Stomach smooth muscle (tissue), 2 donors: ENCODE data around the gene ZNF700.

ENCODE experiments used
- H3K27ac ChIP-seq: one replicate; pipeline ENCODE4 v1.7.0; 2013; ENCODE audit warnings: mild to moderate bottlenecking, low read length, inconsistent platforms
- H3K27me3 ChIP-seq, 2 donors: one replicate each; pipeline ENCODE4 v1.7.0; 2013; ENCODE audit warnings: low read length in 2 of 2; ENCODE audit not compliant: insufficient read depth in 2 of 2, control insufficient read depth in 1 of 2
- H3K36me3 ChIP-seq, 2 donors: one replicate each; pipeline ENCODE4 v1.7.0; 2013; ENCODE audit warnings: low read length in 2 of 2; ENCODE audit not compliant: control insufficient read depth in 2 of 2, insufficient read depth in 2 of 2
- H3K4me1 ChIP-seq: one replicate; pipeline ENCODE4 v1.7.0; 2013; ENCODE audit warnings: low read length; ENCODE audit not compliant: control insufficient read depth, insufficient read depth
- H3K4me3 ChIP-seq, 2 donors: one replicate each; pipeline ENCODE4 v1.7.0; 2013; ENCODE audit warnings: low read length in 2 of 2
- H3K9ac ChIP-seq, 2 donors: one replicate each; pipeline ENCODE4 v1.7.0; 2013; ENCODE audit warnings: low read length in 2 of 2, mild to moderate bottlenecking in 1 of 2
- H3K9me3 ChIP-seq, 2 donors: one replicate each; pipeline ENCODE4 v1.7.0; 2013; ENCODE audit warnings: low read length in 2 of 2; ENCODE audit not compliant: control insufficient read depth in 2 of 2
- donor health status: healthy.
- donor health status: Pancreatic carcinoma.

Gene ZNF700

DNA sequence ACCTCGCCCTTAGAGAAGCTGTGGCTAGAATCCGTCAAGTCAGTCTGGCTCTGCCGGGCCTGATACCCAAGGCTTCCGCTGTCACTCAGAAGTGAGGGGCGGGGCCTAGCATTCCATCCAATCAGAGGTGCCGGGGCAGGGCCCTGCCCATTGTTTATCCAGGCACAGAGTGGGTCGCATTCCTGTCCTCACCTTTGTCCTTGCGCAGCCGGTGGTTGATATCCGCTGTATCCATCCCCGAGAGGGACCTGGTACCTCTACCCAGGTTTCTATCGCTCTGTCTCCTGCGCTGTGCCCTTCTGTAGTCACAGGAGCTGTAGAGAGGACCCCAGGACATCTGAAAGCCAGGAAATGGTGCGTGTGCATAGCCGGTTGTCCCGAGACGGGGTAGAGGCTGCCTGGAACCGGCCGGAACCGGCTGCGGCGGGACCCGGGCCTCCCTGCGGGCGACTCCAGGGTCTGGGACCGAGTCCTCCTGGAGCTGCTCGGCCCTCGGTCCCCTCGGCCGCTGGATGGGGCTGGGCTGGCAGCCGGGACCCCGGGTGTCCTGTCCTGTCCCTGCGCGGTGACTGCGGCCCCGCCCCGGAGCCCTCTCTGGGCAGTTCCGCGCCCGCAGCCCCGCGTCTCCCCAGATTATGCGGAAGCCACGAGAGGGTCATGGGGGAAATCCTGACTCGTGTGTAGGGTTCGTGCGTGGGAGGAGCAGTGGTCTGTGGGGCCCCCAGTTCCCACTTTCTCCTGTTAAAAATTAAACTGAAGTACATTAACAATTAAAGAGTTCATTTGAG, 40.1 kb downstream of the ZNF700 start, which contains the start of gene ZNF763:
ZNF763 (plus strand) TSS at position 183 of the 788 bp plus-strand sequence; CDS start at position 352, 169 bp downstream.
- no peaks in the 10 kb centered on the region for H3K27me3 ChIP-seq
- no peaks in the 10 kb centered on the region for H3K36me3 ChIP-seq
- H3K9me3 ChIP-seq, result no peaks in the 10 kb centered on the region
- peak within 1 kb of the TSS; percentile 96 for H3K27ac ChIP-seq
- peaks cover 23% of the 10 kb centered on the region for H3K4me1 ChIP-seq
- H3K9ac ChIP-seq, result peak within 1 kb of the TSS; percentile 83 to 95
- peak within 1 kb of the TSS; percentile 99 for H3K4me3 ChIP-seq

DNA sequence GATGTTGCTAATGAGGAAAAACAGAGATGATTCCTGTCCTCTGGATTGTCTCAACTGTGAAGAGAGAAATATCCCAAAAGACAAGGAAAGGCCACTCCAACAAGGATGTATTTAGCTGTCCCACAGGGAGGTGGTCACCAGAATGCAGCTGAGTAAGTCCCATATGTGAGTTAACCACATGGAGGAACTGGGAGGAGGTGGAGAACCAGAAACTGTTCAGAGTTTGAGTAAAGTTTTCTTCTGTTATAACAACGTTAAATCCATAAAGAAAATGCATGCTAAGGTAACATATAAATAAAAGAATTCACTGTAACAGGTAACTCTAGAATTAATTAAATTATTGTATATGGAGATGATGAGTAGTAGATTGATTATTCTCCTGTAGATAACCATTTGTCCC, 45.3 kb downstream of the ZNF700 start:
- Histone ChIP-seq H3K4me3 (no peak overlapping the region), H3K4me1 (peaks cover 12% of the 10 kb centered on the region), H3K27me3 (no peaks in the 10 kb centered on the region), H3K36me3 (no peaks in the 10 kb centered on the region), H3K9ac (no peak overlapping the region), H3K9me3 (no peaks in the 10 kb centered on the region), H3K27ac (no peak overlapping the region)

DNA sequence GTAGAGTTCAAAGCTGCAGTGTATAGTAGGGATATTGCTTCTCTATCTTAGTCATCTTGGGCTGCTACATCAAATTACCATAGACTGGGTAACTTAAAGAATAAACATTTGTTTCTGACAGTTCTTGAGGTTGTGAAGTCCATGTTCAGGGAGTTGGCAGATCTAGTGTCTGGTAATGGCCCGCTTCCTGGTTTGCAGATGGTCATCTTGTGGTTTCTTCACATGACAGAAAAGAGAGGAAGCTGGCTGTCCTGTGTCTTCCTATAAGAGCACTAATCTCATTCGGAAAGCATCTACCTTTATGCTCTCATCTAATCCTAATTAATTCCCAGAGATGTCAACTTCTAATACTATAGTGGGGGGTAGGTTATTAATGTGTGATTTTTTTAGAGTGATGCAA, 46.1 kb downstream of the ZNF700 start:
- no peak overlapping the region for H3K27ac ChIP-seq
- peaks cover 6% of the 10 kb centered on the region for H3K4me1 ChIP-seq
- no peak overlapping the region for H3K9ac ChIP-seq
- no peak overlapping the region for H3K4me3 ChIP-seq
- peaks cover 0 to under 1% of the 10 kb centered on the region in 2 donors for H3K9me3 ChIP-seq
- H3K27me3 ChIP-seq, result no peaks in the 10 kb centered on the region
- H3K36me3 ChIP-seq, result no peaks in the 10 kb centered on the region

DNA sequence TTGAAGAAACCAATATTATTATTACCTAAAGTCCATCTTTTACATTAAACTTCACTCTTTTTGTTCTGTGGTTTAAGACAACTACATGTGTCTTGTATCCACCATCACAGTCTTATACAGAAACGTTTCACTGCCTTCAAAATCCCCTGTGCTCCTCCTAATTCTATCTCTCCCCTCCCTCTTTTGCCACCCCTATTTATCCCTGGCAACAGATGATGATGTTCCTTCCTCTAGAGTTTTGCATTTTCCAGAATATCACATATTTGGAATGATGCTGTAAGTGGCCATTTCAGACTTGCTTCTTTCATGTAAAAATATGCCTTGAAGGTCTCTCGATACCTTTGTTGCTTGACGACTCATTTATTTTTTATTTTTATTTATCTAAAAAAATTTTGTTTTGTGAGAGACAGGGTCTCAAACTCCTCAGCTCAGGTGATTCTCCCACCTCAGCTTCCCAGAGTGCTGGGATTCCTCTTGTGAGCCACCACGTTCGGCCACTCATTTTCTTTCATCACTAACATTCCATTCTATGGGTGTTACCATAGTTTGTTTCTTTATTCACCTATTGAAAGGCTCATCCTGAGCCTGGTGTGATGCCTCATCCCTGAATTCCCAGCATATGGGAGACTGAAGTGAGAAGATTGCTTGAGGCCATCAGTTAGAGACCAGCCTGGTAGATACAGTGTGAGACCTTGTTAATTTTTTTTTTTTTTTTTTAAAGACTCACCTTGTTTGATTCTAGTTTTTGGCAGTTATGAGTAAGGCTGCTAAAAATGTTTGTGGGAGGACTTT, 48.3 kb downstream of the ZNF700 start:
- H3K27me3 ChIP-seq, result no peaks in the 10 kb centered on the region
- peaks cover 10 to 12% of the 10 kb centered on the region in 2 donors for H3K36me3 ChIP-seq
- no peak overlapping the region for H3K4me3 ChIP-seq
- no peak overlapping the region for H3K9ac ChIP-seq
- no peak overlapping the region for H3K27ac ChIP-seq
- no peaks in the 10 kb centered on the region for H3K4me1 ChIP-seq
- H3K9me3 ChIP-seq, result peaks cover 5 to 8% of the 10 kb centered on the region in 2 donors

DNA sequence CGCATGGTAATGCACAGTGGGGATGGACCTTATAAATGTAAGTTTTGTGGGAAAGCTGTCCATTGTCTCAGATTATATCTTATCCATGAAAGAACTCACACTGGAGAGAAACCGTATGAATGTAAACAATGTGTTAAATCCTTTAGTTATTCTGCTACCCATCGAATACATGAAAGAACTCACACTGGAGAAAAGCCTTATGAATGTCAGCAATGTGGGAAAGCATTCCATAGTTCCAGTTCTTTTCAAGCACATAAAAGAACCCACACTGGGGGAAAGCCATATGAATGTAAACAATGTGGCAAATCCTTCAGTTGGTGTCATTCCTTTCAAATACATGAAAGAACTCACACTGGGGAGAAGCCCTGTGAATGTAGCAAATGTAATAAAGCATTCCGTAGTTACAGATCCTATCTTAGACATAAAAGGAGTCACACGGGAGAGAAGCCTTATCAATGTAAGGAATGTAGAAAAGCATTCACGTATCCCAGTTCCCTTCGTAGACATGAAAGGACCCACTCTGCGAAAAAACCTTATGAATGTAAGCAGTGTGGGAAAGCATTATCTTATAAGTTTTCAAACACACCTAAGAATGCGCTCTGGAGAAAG, 53.7 kb downstream of the ZNF700 start:
- H3K36me3 ChIP-seq, result peaks cover 18 to 25% of the 10 kb centered on the region in 2 donors
- no peaks in the 10 kb centered on the region for H3K27me3 ChIP-seq
- no peak overlapping the region for H3K27ac ChIP-seq
- H3K9ac ChIP-seq, result no peak overlapping the region
- H3K4me1 ChIP-seq, result no peaks in the 10 kb centered on the region
- H3K9me3 ChIP-seq, result peaks cover 31 to 36% of the 10 kb centered on the region in 2 donors
- H3K4me3 ChIP-seq, result no peak overlapping the region

DNA sequence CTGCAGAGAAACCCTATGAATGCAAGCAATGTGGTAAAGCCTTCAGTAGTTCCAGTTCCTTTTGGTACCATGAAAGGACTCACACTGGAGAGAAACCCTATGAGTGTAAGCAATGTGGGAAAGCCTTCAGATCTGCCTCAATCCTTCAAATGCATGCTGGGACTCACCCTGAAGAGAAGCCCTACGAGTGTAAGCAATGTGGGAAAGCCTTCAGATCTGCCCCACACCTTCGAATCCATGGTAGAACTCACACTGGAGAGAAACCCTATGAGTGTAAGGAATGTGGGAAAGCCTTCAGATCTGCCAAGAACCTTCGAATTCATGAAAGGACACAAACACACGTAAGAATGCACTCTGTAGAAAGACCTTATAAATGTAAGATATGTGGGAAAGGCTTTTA, 54.6 kb downstream of the ZNF700 start:
- H3K9ac ChIP-seq, result no peak overlapping the region
- H3K4me3 ChIP-seq, result no peak overlapping the region
- no peaks in the 10 kb centered on the region for H3K27me3 ChIP-seq
- H3K4me1 ChIP-seq, result no peaks in the 10 kb centered on the region
- peaks cover 18 to 25% of the 10 kb centered on the region in 2 donors for H3K36me3 ChIP-seq
- H3K9me3 ChIP-seq, result peaks cover 31 to 36% of the 10 kb centered on the region in 2 donors
- H3K27ac ChIP-seq, result no peak overlapping the region

DNA sequence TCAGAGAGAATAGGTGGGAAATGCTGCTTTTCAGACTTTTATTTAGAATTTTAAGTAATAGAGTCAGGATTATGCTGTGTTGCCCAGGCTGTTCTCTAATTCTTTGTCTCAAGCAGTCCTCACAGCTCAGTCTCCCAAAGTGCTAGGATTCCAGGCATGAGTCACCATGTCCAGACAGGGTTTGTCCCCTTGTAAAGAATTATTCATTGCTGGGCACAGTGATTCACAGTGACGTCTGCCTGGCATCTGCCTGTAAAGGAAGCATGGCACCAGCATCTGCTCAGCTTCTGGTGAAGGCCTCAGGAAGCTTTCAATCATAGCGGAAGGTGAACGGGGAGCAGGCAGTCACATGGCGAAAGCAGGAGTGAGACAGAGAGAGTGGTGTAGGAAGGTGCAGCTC, 57.6 kb downstream of the ZNF700 start:
- no peak overlapping the region for H3K9ac ChIP-seq
- H3K4me3 ChIP-seq, result no peak overlapping the region
- H3K36me3 ChIP-seq, result peaks cover 15 to 19% of the 10 kb centered on the region in 2 donors
- no peaks in the 10 kb centered on the region for H3K4me1 ChIP-seq
- peaks cover 31 to 34% of the 10 kb centered on the region in 2 donors for H3K9me3 ChIP-seq
- H3K27ac ChIP-seq, result no peak overlapping the region
- no peaks in the 10 kb centered on the region for H3K27me3 ChIP-seq

DNA sequence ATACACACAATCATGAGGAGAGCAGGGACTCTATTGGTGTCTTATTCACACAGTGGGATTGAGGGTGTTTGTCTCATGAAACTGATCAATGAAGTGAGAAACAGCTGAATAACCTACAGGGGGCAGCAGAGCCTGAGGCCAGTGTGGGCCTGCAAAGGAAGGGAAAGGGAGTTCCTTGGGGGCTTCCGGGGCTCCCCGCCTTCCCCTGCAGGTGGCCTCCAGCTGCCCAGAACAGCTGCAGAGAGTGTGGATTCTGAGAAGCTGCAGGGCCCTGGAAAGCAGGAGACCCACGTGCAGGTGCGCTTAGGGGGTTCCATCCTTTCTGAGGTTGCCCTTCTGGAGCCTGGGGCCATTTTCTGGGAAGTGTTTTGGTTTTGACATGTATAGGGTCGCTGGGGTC, 60.1 kb downstream of the ZNF700 start:
- H3K4me3 ChIP-seq, result no peak overlapping the region
- peaks cover 10 to 11% of the 10 kb centered on the region in 2 donors for H3K9me3 ChIP-seq
- peaks cover 4% of the 10 kb centered on the region for H3K4me1 ChIP-seq
- H3K27ac ChIP-seq, result no peak overlapping the region
- H3K27me3 ChIP-seq, result no peaks in the 10 kb centered on the region
- no peaks in the 10 kb centered on the region for H3K36me3 ChIP-seq
- H3K9ac ChIP-seq, result no peak overlapping the region

DNA sequence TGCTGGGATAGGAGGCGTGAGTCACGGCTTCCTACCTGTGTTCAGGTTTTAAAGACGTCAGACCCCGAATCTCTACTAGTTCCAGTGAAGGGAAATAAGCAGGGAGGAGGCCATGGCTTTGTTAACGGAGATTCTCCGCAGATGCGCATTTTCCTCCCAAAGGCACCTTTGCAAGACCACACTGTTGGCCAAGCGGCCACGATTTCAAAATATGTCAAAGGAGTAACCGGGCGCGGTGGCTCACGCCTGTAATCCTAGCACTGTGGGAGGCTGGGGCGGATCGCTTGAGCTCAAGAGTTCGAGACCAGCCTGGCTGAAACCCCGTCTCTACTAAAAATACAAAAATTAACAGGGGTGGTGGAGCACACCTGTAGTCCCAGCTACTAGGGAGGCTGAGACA, 61.8 kb downstream of the ZNF700 start:
- Histone ChIP-seq H3K9me3 (peaks cover 0 to 3% of the 10 kb centered on the region in 2 donors), H3K27ac (no peak overlapping the region), H3K4me1 (peaks cover 4% of the 10 kb centered on the region), H3K36me3 (no peaks in the 10 kb centered on the region), H3K27me3 (no peaks in the 10 kb centered on the region), H3K9ac (no peak overlapping the region), H3K4me3 (no peak overlapping the region)

DNA sequence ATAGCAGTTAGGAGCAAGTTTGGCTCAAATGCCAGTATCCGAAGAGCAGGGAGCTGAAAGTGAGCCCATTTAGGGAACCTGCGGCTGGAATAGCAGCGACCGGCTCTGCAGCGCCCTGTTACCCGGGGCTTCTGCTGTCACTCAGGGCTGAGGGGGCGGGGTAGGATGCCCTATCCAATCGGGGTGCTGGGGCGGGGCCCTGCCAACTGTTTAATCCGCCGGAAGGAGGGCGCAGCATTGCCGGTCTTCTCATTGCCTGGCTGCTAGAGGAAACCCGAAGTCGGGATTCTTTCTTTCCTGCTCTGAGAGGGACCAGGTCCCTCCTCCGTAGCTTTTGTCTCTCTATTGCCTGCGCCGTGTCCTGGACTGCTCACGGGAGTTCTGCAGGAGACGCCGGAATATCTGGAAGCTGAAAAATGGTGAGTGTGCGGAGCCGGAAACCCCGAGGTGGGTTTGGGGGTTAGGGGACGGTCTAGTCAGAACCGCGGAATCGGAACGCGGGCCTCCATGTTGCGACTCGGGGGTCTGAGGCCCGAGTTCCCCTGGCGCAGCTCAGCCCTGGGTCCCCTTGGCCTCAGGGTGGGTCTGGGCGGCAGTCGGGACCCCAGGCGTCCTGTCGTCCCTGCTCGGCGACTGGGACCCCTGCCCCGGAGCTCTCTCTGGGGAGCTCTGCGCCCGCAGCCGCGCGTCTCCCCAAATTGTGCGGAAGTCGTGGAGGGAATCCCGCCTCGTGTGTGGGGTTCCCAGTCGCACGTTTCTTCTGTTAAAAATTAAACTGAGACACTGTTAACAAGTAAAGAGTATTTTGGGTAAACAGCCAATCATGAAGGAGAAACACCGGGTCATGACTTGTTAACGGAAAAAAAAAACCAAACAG, 62.7 kb downstream of the ZNF700 start:
- Histone ChIP-seq H3K9me3 (no peaks in the 10 kb centered on the region), H3K36me3 (no peaks in the 10 kb centered on the region), H3K27me3 (no peaks in the 10 kb centered on the region), H3K4me1 (peaks cover 4% of the 10 kb centered on the region), H3K27ac (peak overlapping the region; percentile 88), H3K9ac (peak overlapping the region; percentile 86 to 89), H3K4me3 (peak overlapping the region; percentile 84 to 94)
